Upper lobe of left lung (tissue), 6 donors: Measurements from ENCODE around the gene IL10RB. TPM values are rescaled to one million over a fixed set of nuclear protein-coding genes. Genes with fewer than 3 reads are reported as not detected.
A peak's percentile ranks its signal among the peaks of the same experiment; 100 is the strongest.
"Not testable (repeated sequence)": the region's sequence is repeated elsewhere in the genome, so short reads cannot be mapped to it uniquely, and the experiment has no call there.

Experiments used
- ATAC-seq, 2 donors: fragments of 200-7000 bp; cut with Tn5 transposase; one replicate each; pipeline ENCODE4 v1.9.1; 2022; ENCODE audit warnings: mild to moderate bottlenecking in 2 of 2, moderate library complexity in 2 of 2; ENCODE audit not compliant: low FRiP score in 2 of 2
- DNase-seq, 2 donors: peaks; one replicate each; pipeline ENCODE4 v3.0.0-alpha.2; 2019 to 2020
- H3K27ac ChIP-seq, 4 donors: fragments of 200-600 bp; sonication (generic); one replicate each; pipeline ENCODE4 v1.5.1; 2016 to 2019
- H3K27me3 ChIP-seq, 4 donors: fragments of 200-600 bp; sonication (generic); one replicate each; pipeline ENCODE4 v1.5.1; 2017 to 2019
- H3K36me3 ChIP-seq, 4 donors: fragments of 200-600 bp; sonication (generic); one replicate each; pipeline ENCODE4 v1.5.1; 2016 to 2019
- H3K4me1 ChIP-seq, 4 donors: fragments of 200-600 bp; sonication (generic); one replicate each; pipeline ENCODE4 v1.5.1; 2018 to 2019
- H3K4me3 ChIP-seq, 4 donors: fragments of 200-600 bp; sonication (generic); one replicate each; pipeline ENCODE4 v1.5.1; 2017 to 2019; ENCODE audit warnings: mild to moderate bottlenecking in 2 of 4, moderate library complexity in 1 of 4
- H3K9me3 ChIP-seq, 4 donors: fragments of 200-600 bp; sonication (generic); one replicate each; pipeline ENCODE4 v1.5.1; 2018 to 2019
- EP300 ChIP-seq, 4 donors: sonication (generic); formaldehyde crosslinking; IDR thresholded peaks; one replicate each; pipeline ENCODE4 v1.5.1; 2017; ENCODE audit warnings: antibody characterized with exemption in 4 of 4, control low read depth in 2 of 4
- POLR2A ChIP-seq, 4 donors: fragments of 450-650 bp; IDR thresholded peaks; one replicate each; pipeline ENCODE4 v1.5.1; 2016 to 2017; ENCODE audit warnings: antibody characterized with exemption in 4 of 4, mild to moderate bottlenecking in 2 of 4
- POLR2AphosphoS5 ChIP-seq, 2 donors: sonication (generic); formaldehyde crosslinking; IDR thresholded peaks; one replicate each; pipeline ENCODE4 v1.5.1; 2017; ENCODE audit warnings: antibody characterized with exemption in 2 of 2
- WGBS, 2 donors: methylation state at CpG; one replicate each; pipeline ENCODE4 v1.1.5; 2017 to 2018; 5-methylcytosine and 5-hydroxymethylcytosine counted together
- total RNA-seq, 6 donors: library from RNA; depleted of rRNA in 4 of 6; stranded (reverse); fragments of >200 nt in 4 of 6; gene quantifications; one replicate each; pipeline versions ENCODE4 v1.1.0 to v1.2.1, GENCODE V29; 2016 to 2021
- TF ChIP-seq, protein P1 (sequence below), 6 experiments: fragments of 450-650 bp in 4 of 6; fragments of 200-600 bp in 2 of 6; sonication (generic) in 2 of 6; IDR thresholded peaks; one replicate each; pipeline ENCODE4 v1.5.1; 2016 to 2019; ENCODE audit warnings: antibody characterized with exemption in 6 of 6
- donor health status: DM: no; HTN: no; CAD: no; lungs with moderate emphysema.
- donor health status: DM: no; HTN: yes; CAD: no; lungs with severe emphysema.

Gene IL10RB
- total RNA-seq, 6 donors from 2014 or later = 11.5 to 49.2 (median 41.0) TPM

DNA sequence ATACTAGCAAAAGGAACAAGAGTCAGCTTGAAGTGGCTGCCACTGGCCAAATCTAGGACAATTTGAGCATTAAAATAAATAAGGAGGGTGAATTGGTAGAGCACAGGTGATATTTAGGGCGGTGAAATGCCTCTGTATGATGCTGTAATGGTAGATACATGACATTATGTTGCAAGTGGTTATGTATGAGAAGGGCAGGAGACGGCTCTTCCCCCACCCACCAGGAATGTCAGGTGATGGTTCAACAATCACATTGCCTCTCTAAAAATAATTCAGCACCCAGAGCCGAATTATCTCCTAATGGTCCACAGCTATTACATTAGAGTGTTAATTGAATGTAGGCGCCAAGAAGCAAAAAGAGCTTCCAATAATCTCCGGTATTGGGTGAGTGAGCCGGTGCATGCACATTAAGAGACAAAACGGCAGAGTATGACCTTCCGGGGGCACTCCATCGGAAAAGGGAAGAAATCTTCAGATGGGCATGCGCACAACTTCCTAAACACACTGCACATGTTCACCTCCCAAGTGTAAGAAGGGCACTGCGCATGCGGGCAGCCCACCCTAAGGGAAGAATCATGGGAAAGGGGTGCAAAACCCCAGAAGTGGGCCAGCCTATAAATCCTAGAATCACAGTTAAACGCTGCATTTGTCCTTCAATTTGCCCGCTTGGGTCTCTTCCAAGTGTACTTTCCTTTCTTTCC, 51.8 kb downstream of the IL10RB start:
- ATAC-seq (no peak), DNase-seq (no peak)
- no peaks in the 10 kb centered on the region for H3K9me3 ChIP-seq
- H3K36me3 ChIP-seq = no peaks in the 10 kb centered on the region
- H3K4me3 ChIP-seq = no peak overlapping the region
- no peaks in the 10 kb centered on the region for H3K4me1 ChIP-seq
- no peak overlapping the region for H3K27ac ChIP-seq
- WGBS, 2 donors = 85 to 90% methylated on average over 14 of the region's 14 CpGs
- TF ChIP-seq POLR2AphosphoS5 (IDR thresholded peaks at IDR 0.05) (no peak), POLR2A (IDR thresholded peaks at IDR 0.05) (no peak), EP300 (IDR thresholded peaks at IDR 0.05) (no peak)
- TF ChIP-seq, protein P1, sequence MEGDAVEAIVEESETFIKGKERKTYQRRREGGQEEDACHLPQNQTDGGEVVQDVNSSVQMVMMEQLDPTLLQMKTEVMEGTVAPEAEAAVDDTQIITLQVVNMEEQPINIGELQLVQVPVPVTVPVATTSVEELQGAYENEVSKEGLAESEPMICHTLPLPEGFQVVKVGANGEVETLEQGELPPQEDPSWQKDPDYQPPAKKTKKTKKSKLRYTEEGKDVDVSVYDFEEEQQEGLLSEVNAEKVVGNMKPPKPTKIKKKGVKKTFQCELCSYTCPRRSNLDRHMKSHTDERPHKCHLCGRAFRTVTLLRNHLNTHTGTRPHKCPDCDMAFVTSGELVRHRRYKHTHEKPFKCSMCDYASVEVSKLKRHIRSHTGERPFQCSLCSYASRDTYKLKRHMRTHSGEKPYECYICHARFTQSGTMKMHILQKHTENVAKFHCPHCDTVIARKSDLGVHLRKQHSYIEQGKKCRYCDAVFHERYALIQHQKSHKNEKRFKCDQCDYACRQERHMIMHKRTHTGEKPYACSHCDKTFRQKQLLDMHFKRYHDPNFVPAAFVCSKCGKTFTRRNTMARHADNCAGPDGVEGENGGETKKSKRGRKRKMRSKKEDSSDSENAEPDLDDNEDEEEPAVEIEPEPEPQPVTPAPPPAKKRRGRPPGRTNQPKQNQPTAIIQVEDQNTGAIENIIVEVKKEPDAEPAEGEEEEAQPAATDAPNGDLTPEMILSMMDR (IDR thresholded peaks at IDR 0.05) = no peak
- H3K27me3 ChIP-seq = no peaks in the 10 kb centered on the region

DNA sequence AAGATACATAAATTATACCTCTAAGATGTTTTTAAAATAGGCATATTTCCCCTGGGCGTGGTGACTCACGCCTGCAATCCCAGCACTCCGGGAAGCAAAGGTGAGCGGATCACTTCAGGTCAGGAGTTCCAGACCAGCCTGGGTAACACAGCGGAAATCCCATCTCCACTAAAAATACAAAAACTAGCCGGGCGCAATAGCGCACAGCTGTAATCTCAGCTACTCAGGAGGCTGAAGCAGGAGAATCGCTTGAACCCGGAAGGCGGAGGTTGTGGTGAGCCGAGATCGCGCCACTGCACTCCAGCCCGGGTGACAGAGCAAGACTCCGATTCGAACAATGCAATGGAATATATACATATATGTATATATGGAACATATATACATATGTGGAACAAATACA, 54.8 kb downstream of the IL10RB start:
- WGBS, 2 donors = 91 to 92% methylated on average over 17 of the region's 17 CpGs
- peak in 1 of 2 donors; percentile 34 for DNase-seq
- not testable (repeated sequence) for ATAC-seq, H3K36me3 ChIP-seq, H3K27ac ChIP-seq, H3K4me1 ChIP-seq, H3K27me3 ChIP-seq, H3K9me3 ChIP-seq, H3K4me3 ChIP-seq

DNA sequence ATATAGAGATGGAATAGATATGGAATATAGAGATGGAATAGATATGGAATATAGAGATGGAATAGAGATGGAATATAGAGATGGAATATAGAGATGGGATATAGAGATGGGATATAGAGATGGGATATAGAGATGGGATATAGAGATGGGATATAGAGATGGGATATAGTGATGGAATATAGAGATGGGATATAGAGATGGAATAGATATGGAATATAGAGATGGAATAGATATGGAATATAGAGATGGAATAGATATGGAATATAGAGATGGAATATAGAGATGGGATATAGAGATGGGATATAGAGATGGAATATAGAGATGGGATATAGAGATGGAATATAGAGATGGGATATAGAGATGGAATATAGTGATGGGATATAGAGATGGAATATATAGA, 57.4 kb downstream of the IL10RB start:
- peak overlapping the region in 2 of 4 donors; percentile 97 to 98 for H3K27ac ChIP-seq
- peak overlapping the region in 2 of 4 donors; percentile 68 to 93 for H3K4me3 ChIP-seq
- not testable (repeated sequence) for H3K36me3 ChIP-seq, H3K9me3 ChIP-seq, ATAC-seq, DNase-seq, H3K27me3 ChIP-seq
- H3K4me1 ChIP-seq = peaks cover 21 to 31% (median 25%) of the 10 kb centered on the region in 4 donors

DNA sequence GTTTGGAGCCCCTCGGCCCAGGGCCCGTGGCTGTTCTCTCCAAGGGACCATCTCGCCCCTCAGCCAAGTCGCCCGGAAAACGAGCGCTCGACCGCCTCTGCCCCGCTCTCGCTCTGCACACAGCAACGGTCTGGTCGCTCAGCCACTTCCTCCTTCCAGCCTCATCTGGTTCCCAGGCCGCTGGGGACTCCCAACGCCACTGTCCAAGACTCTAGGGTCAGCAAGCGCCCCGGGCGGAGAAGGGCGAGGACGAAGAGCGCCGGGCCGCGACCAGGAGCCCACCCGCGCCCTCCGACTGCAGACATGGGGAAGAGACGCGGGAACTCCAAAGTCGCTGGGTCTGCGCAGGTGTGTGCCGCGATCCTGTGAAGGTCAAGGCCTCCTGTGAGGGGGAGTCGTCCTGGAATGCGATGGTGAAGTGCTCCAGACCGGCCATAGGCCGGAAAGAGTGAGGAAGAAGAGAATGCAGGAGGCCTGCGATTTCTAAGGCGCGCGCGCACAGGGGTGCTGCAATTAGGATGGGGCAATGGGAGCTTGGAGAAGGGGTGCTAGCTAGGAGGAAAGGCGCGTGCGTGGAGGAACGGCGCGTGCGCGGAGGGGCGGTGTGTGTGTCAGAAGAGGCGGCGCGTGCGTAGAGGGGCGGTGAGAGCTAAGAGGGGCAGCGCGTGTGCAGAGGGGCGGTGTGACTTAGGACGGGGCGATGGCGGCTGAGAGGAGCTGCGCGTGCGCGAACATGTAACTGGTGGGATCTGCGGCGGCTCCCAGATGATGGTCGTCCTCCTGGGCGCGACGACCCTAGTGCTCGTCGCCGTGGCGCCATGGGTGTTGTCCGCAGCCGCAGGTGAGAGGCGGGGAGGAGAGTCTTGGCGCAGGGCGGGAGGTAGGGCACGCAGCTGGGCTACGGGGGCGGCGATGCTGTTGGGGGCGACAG, 58.4 kb downstream of the IL10RB start, which contains the start of gene IFNAR1:
Gene IFNAR1 (plus strand): TSS at position 680 of the 931 bp plus-strand sequence. CDS start 86 bp downstream, at position 766.
- peak; percentile 99 for ATAC-seq
- H3K4me3 ChIP-seq = peak within 1 kb of the TSS; percentile 68 to 93 (median 82)

DNA sequence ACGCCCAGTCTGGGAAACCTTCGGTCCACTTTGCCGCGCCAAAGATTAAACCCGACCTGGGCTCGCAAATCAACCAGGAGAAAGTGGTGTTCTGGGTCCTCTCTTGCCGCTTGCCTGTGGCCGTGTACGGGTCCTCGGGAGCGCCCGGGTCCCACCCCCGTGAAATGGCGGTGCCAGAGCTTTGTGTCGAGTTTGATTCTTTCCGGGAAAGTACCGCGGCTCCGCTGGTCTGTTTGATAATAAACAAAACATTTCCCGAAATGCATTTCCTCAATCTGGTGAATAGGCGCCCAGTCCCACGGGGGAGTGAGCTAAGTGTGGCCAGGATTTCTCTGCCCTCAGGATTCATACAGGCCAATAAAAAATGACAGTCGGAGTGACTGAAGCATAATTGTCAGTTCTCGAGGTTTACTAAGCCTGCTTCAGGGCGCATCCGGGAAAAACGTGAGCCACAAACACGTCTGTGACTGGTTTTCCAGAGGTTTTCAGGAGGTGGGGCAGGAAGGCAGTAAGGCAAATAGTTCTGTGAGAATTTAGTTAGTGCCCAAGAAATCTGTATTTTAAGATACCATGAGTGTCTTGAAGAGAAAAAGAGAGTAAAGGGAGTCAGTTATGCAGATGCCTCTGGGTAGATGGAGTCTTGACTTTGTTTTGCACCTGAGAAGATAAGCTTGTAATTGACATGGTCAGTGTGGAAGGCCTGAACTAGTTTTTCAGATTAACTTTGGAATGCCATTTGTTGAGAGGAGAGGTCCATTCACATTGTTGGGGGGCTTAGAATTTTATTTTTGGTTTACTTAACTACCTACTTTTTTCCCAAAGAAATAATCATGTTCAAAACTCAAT, 59.3 kb downstream of the IL10RB start:
- H3K4me1 ChIP-seq = peaks cover 21 to 33% (median 29%) of the 10 kb centered on the region in 4 donors
- peak in 1 of 2 donors; percentile 78 for DNase-seq
- TF ChIP-seq, protein P1 (IDR thresholded peaks at IDR 0.05) = no peak
- no peak for TF ChIP-seq EP300 (IDR thresholded peaks at IDR 0.05)
- peak in 1 of 4 donors; percentile 59 for TF ChIP-seq POLR2A (IDR thresholded peaks at IDR 0.05)
- peak in 1 of 2 donors; percentile 27 for TF ChIP-seq POLR2AphosphoS5 (IDR thresholded peaks at IDR 0.05)
- H3K27me3 ChIP-seq = no peaks in the 10 kb centered on the region
- H3K36me3 ChIP-seq = no peaks in the 10 kb centered on the region
- ATAC-seq = peak; percentile 72 to 74
- peak overlapping the region; percentile 68 to 93 (median 78) for H3K4me3 ChIP-seq
- no peaks in the 10 kb centered on the region for H3K9me3 ChIP-seq
- peak overlapping the region; percentile 97 to 100 (median 98) for H3K27ac ChIP-seq
- WGBS, 2 donors = 0 to 1% methylated on average over 18 to 28 of the region's 28 CpGs

More for the DNA sequence above, 58.4 kb downstream of the IL10RB start, which contains the start of gene IFNAR1:
- TF ChIP-seq, protein P1 (IDR thresholded peaks at IDR 0.05) = peak in 3 of 6 experiments; percentile 6 to 28 (median 27)
- peak in 3 of 4 donors; percentile 67 to 95 (median 94) for TF ChIP-seq POLR2A (IDR thresholded peaks at IDR 0.05)
- peak; percentile 84 to 94 for TF ChIP-seq POLR2AphosphoS5 (IDR thresholded peaks at IDR 0.05)
- TF ChIP-seq EP300 (IDR thresholded peaks at IDR 0.05) = no peak
- WGBS, 2 donors = 0 to 1% methylated on average over 59 to 74 of the region's 86 CpGs
- Histone ChIP-seq H3K36me3 (no peaks in the 10 kb centered on the region), H3K9me3 (no peaks in the 10 kb centered on the region), H3K4me1 (peaks cover 21 to 31% (median 27%) of the 10 kb centered on the region in 4 donors), H3K27me3 (no peaks in the 10 kb centered on the region), H3K27ac (peak within 1 kb of the TSS; percentile 97 to 100 (median 98))
- DNase-seq = peak; percentile 99
